ENCODE results near the gene WRAP73.
"Not testable (repeated sequence)": the region's sequence is repeated elsewhere in the genome, so short reads cannot be mapped to it uniquely, and the experiment has no call there.

Gene WRAP73

DNA sequence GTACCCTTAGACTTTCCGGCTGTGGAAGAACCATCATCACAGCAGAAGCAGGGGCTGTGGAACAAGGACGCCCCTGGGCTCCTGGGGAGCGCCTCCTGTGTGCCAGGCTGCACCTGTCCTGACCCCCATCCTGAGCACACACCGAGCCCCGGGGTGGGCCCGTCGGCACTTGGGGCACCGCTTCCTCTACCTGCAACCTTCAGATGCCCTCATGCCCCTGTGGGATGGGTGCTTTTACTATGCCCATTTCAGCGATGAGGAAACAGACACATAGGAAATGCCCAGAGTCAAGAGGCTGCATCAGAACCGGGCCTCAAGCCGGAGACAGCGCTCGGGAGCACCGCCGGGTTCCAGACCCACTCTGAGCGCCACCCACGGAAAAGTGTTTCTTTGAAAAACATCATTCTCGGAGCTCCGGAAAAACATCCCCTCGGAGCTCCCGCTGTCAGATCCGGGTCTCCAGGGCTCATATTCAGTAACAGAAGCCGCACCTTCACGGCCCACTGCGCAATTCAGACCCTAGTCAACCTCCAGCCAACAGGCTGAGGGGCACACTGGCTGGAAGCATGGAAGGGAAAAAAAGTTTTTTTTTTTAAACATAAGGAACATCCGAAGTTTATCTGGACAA, 17.1 kb downstream of the WRAP73 start:
- DNase-seq (ENCODE audit: insufficient read length, low spot score) (no peak), FAIRE-seq (no peak)

DNA sequence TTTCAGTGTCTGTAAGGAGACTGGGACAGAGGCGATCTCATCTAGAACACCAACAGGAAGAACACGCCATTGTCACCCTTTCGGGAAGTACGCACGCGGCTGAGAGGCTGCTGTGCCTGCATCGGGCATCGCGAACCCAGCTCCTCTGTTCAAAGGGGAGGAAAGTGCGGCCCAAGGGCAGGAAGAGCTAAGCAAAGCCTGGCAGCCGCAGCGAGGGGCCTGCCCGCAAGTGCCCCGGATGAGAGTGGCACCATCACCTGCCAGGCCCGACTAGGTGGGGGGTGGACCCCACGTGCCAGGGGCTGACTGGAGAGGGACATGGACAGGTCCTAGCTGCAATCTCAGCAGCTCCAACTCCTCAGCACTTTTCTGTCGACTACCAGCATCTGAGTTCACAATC, 17.6 kb downstream of the WRAP73 start:
- DNase-seq (ENCODE audit: insufficient read length, low spot score) (no peak), FAIRE-seq (no peak)

DNA sequence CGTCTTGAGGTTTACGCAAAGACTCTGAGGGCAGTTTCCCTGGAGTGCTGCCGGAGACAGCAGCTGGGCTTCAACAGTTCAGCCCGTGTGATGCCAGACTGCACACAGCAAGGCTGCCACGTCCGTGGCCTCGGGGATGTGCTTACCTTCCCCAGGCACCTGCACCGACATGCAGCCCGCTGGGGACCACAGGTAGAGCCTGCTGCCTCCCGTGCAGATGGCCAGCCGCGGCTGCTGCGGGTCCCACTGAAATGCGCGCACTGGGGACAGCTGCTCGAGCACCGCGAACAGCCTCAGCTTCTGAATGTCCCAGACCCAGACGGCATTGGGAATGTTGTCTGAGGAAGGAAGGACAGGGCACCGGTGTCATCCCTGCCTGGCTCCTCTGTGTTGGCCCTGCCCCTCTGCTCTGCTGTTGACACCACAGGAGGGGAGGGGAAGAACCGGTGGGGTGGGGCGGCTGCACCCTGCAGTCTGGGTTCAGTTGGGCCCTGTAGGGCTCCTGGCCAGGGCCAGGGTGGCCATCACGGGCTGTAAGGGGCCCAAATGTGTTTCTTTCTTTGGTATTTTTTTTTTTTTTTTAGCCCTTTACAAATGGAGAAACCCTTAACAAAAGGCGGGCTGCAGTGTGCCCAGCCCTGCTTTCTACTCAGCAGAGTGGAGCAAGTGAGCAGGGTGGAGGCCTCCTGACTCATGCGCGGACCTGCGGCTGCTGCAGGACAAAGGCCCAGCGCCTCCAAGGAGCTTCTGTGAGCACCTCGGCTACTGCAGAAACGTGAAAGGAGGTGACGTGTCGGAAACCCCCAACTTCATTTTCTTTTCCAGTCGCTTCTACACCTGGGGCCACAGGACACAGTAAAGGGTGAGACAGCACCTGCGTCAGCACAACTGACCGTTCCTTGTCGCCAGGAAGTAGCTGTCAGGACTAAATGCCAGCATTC, 18.3 kb downstream of the WRAP73 start:
- no peak for DNase-seq (ENCODE audit: insufficient read length, low spot score)
- no peak for FAIRE-seq

DNA sequence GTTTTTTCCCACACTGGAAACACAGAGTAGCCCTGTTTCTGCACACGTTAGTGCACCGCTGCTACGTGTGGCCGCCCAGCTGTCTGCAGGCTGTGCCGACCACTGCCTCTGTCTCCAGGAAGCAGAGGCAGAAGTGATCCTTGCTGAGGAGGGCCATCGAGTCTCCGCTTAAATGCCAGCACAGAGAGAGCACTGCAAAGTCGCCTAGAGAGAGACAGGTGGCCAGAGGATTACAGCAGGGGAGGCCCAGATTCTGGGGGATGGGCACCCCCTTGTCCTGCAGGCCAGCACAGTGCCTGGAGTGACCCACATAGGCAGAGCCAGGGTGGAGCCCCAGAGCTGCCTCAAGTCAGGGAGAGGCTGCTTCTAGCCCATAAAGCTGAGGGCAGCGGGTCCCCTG, 19.0 kb downstream of the WRAP73 start:
- FAIRE-seq (no peak), DNase-seq (ENCODE audit: insufficient read length, low spot score) (no peak)

DNA sequence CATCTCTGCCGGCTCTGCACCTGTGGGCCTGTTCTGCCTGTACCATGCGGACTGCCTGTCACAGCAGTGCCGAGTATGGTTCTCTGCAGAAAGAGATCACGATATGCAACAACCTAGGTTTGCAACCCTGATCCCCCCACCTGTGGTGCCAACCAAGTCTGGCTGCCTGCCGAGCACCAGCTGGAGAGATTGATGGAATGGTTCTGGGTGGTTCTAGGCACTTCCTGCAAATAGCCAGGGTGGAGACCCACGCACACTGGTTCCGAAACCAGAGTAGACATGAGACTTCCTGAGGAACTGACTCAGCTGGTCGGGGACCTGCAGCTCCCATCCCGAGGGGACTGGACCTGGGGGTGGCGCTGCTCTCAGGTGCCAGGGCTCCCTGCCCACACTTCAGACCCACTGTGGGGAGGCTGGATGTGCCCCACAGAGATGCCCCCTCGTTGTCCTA, 19.7 kb downstream of the WRAP73 start:
- FAIRE-seq, result no peak
- no peak for DNase-seq (ENCODE audit: insufficient read length, low spot score)

DNA sequence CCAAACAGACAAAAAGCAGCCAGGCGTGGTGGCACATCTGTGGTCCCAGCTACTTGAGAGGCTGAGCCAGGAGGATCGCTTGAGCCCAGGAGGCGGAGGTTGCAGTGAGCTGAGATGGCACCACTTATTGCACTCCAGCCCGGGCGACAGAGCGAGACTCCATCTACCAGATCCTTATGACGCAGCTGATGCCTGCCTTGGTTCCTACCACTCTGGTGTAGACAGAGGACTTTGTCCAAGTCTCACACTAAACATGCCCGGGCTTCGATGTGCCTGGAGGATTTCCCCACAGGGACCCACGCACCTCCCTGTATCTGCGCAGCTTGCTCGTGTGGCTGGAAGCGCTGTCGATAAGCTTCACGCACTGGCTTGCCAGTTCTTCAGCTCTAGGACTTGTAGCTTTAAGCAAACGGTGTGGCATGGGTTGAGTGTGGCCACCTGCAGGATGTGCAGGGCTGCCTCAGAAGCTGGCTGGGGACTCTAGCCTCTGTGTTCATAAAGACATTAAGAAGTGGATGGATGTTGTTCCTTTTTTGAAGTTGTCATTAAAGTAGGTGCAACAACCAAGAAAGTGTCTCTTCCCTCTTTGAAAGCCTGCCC, 20.2 kb downstream of the WRAP73 start:
- no peak for FAIRE-seq

DNA sequence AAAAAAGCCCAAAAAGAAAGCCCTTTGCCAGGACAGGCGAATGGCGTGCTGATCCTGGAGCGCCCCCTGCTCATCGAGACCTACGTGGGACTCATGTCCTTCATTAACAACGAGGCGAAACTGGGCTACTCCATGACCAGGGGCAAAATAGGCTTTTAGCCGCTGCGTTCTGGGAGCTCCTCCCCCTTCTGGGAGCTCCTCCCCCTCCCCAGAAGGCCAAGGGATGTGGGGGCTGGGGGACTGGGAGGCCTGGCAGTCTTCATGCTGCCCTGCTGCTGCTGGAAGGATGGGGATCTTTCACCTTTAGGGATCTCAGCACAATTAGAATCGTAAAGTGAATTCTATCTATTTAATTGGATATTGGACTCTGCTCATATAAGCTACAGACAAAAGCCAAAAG, 21.5 kb downstream of the WRAP73 start:
- no peak for DNase-seq (ENCODE audit: insufficient read length, low spot score)
- FAIRE-seq, result no peak

More for the DNA sequence above, 20.2 kb downstream of the WRAP73 start:
- no peak for DNase-seq (ENCODE audit: insufficient read length, low spot score)

DNA sequence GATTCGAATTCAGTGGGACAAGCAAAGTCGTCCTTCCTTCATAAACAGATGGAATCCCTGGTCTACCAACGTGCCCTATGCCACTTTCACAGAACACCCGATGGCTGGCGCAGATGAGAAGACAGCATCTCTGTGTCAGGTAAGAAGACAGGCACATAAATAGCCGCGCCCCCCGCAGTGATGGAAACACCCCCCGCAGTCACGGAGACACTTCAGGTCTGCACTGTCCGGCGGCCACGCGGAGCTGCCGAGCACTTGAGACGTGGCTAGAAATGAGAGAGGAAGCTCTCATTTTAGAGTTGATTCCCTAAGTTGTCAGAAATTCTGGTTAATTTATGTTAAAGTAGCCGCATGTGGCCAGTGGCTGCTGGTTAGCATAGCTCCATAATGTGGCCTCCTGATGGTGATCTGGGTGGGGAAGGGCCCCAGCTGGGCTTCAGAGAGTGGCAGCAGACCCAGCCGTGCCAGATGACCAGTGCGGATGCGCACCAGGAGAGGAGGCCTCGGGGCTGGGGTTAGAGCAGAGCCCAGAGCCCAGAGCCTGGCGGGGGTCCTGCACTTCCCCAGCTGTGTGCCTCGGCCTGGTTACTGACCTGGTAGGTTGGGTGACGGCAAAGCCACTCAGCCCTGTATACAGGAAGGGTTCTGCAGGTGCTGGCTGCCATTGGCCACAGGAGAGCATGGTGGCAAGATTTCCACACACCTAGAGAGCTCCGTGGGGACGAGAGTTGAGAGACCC, 22.2 kb downstream of the WRAP73 start:
- FAIRE-seq, result no peak
- no peak for DNase-seq (ENCODE audit: insufficient read length, low spot score)

DNA sequence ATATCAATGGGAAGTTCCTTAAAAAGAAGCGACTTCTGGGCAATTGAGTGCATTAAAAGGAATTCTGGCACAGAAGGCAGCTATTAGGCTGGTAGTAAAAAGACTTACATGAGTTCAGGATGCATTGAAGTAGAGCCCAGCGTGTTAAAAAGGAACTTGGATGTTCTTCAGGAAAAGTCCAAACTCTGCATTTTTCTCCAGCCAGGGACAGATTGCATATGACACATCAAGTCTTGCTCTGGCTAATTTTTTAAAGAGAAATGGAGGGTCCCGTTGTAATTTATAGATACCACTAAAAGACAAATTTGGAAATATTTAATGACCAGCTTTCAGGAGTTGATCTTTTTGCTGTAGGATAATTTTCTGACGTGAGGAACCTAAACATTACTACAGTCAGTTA, 23.9 kb downstream of the WRAP73 start:
- FAIRE-seq (no peak), DNase-seq (ENCODE audit: insufficient read length, low spot score) (no peak)

DNA sequence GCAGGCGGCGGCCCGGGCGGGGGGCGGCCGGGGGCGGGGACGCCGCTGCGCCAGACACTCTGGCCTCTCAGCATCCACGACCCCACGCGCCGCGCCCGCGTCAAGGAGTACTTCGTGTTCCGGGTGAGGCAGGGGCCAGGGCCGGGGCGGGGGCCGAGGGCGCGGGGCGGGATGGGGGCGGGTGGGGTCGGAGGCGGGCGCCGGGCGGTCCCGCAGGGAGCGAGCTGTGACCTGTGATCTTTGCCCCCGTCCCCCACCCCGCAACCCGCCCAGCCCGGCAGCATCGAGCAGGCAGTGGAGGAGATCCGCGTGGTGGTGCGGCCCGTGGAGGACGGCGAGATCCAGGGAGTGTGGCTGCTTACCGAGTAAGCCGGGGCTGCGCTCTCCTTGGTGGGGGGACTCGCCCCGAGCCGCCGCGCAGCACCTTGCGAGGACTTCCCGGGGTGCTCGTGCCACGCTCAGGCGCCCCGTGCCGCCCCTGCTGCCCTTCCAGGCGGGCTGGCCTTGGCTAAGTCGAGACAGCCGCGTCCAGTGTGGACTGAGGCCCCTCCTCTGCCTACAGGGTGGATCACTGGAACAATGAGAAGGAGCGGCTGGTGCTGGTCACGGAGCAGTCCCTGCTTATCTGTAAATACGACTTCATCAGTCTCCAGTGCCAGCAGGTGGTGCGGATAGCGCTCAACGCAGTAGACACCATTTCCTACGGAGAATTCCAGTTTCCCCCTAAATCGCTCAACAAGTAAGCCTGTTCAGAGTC, 24.6 kb downstream of the WRAP73 start:
- DNase-seq (ENCODE audit: insufficient read length, low spot score), result no peak
- no peak for FAIRE-seq

DNA sequence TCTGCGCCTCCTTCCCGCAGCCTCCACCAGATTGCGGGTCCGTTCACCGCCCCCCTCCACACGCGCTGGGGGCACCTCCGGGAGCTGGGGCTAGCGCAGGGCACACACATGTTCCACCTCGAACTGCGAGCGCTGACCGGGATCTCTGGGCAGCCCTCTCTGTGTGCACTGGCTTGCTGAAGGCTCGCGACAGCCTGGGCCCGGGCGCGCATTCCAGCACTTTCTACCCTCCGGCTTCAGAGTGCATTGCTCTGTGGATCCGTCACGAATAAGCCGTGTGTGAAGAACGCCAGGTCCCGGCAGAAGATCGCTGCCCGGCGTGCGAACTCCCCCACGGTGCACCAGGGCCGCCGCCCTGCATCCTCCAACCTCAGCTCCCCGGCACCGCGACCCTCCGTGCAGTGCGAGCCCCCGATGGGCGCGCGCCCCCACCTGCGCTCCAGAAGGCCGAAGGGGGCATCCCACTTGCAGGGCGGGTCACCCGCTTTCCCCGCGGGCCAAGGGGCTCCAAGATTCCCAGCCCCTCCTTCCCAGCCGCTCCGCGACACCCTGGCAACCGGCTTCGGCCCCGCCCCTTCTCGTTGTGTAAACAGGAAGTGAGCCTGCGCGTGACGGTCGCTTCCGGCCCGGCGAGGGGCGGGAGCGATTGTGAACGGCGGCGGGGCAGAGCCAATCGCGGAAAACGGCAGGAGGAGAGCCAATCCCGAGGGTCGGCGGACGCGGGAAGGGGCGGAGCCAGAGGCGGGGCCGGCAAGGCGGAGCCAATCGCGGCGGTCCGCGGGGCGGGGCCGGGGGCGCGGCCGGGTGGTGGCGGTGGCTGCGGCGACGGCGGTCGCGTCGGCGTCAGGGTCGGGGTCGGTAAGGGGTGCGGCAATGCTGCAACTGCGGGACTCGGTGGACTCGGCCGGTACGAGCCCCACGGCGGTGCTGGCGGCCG, 25.4 kb downstream of the WRAP73 start, which contains the start of gene TPRG1L:
Gene TPRG1L (plus strand): TSS at position 816 of the 937 bp plus-strand sequence. CDS start 58 bp downstream, at position 874.
- DNase-seq (ENCODE audit: insufficient read length, low spot score), result peak; percentile 100
- peak; percentile 91 for FAIRE-seq

DNA sequence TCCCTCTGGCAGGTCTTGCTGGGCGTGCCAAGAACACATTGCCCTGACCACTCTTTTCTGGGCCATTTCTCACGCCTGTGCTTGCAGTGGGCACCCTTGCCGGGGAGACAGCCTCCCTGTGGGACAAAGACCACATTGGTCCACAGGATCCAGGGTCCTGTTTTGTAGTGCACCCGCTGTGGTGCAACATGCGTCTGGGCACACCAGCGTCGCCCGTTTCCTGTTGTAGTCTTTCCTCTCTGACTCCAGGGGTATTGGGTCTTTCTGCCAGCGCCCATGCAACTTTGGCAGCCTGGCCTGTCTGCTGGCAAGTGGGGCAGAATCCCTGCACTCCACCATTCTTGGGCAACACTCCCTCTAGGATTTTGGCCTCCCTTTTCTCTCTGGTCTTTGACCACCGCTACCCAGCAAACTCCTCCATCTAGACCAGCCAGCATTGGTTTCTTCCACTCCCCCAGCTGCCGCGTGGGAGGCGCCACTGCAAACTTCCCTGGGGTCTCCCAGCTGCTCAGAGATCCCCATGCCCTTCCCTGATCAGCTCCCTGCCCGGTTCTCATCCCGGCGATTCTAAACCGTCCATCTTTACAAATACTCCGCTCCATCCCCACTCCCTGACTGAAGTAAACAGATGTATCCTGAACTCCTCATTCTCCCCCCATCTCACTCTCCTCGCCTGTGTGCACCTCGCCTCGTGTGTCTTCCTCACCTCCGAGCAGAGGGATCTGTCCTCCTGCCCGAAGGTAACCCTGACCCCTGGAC, 26.3 kb downstream of the WRAP73 start:
- DNase-seq (ENCODE audit: insufficient read length, low spot score) (no peak), FAIRE-seq (no peak)

DNA sequence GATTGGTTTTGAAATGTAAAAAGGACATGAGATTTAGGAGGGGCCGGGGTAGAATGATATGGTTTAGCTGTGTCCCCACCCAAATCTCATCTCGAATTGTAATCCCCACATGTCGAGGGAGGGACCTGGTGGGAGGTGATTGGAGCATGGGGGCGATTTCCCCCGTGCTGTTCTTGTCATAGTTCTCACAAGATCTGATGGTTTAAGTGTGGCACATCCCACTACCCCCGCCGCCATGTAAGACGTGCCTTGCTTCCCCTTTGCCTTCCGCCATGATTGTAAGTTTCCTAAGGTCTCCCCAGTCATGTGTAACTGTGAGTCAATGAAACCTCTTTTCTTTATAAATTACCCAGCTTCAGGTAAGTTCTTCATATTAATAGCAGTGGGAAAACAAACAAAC, 27.8 kb downstream of the WRAP73 start:
- FAIRE-seq, result not testable (repeated sequence)

DNA sequence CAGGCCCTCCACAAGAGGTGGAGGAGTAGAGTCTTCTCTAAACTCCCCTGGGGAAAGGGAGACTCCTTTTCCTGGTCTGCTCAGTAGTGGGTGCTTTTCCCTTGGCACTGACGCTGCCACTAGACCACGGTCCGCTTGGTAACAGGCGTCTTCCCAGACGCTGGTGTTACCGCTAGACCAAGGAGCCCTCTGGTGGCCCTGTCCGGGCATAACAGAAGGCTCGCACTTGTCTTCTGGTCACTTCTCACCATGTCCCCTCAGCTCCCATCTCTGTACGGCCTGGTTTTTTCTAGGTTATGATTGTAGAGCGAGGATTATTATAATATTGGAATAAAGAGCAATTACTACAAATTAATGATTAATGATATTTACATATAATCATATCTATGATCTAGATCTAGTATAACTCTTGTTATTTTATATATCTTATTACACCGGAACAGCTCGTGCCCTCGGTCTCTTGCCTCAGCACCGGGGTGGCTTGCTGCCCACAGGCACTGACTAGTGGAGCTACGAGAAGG, 28.7 kb downstream of the WRAP73 start:
- DNase-seq (ENCODE audit: insufficient read length, low spot score), result not testable (repeated sequence)
- FAIRE-seq, result peak; percentile 66

More for the DNA sequence above, 27.8 kb downstream of the WRAP73 start:
- DNase-seq (ENCODE audit: insufficient read length, low spot score), result not testable (repeated sequence)

DNA sequence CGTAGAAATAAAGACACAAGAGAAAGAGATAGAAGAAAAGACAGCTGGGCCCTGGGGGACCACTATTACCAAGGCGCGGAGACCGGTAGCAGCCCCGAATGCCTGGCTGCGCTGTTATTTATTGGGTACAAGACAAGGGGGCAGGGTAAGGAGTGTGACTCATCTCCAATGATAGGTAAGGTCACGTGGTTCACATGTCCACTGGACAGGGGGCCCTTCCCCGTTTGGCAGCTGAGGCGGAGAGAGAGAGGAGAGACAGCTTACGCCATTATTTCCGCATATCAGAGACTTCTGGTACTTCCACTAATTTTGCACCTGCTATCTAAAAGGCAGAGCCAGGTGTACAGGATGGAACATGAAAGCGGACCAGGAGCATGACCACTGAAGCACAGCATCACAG, 29.2 kb downstream of the WRAP73 start:
- no peak for FAIRE-seq
- no peak for DNase-seq (ENCODE audit: insufficient read length, low spot score)

DNA sequence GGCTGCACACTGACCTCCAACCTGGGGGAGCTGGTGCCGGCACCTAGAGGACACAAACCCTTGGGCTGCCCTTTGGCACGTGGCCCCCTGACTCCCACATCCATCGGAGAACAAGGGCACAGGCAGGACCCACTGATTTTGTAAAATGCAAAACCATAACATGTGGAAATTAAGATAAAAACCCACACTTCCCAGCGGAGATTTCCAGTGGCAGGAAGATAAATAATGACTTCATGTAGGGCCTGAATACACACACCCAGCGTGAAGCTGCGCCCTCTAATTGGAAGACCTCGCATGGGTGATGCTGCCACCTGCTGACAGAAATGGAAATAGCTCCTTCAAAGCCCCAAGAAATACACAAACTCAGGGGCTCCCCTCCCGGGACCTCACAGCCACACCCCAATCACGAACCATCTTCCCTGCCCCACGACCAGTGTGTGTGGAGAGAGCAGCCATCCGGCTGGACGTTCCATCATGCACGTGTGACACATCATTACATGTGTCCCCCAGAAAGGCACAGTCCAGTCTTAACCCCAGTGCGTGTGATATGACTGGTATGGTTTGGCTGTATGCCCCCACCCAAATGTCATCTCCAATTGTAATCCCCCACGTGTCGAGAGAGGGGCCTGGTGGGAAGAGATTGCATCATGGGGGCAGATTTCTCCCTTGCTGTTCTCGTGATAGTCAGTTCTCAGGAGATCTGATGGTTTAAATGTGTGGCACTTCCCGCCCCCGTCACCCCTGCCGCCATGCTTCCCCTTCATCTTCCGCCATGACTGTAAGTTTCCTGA, 30.8 kb downstream of the WRAP73 start:
- FAIRE-seq, result no peak
- peak; percentile 81 for DNase-seq (ENCODE audit: insufficient read length, low spot score)

DNA sequence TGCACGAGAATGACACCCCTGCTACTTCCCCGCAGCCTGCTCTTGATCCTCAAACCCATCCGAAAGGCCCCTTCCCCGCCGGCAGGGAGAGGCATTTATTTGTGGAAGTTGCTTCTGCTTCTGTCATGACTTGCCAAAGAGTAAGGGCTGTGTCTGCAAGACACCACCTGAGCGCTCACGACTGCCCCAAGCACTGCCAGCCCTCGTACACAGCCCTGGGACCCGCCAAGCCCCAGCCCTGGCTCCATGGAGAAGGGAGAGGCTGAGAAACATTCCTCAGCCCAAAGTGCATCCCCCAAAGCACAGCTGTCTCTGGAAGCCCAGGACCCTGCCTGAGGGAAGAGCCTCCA, 31.4 kb downstream of the WRAP73 start:
- no peak for DNase-seq (ENCODE audit: insufficient read length, low spot score)
- no peak for FAIRE-seq
